GM23338 (cell line): ENCODE data around the gene TEX29.

ENCODE experiments used
- EZH2 ChIP-seq: fragments of 200-600 bp; sonication (generic); IDR thresholded peaks from one replicate; pipeline ENCODE4 v1.8.0; 2017; ENCODE audit warnings: antibody characterized with exemption, mild to moderate bottlenecking, low read depth; ENCODE audit not compliant: unreplicated experiment
- EZH2phosphoT487 ChIP-seq: fragments of 200-600 bp; sonication (generic); IDR thresholded peaks from one replicate; pipeline ENCODE4 v1.8.1; 2018; ENCODE audit warnings: antibody characterized with exemption; ENCODE audit not compliant: unreplicated experiment
- JUNB ChIP-seq: IDR thresholded peaks from one replicate; pipeline ENCODE4 v1.6.1; 2016; ENCODE audit warnings: antibody characterized with exemption; ENCODE audit not compliant: unreplicated experiment
- POLR2AphosphoS5 ChIP-seq: IDR thresholded peaks from 2 replicates; pipeline ENCODE4 v1.6.1; 2016; ENCODE audit warnings: antibody characterized with exemption, low read depth
- TF ChIP-seq, protein P1 (sequence below), 2 experiments: fragments of 200-600 bp in 1 of 2; sonication (generic) in 1 of 2; conservative IDR thresholded peaks; 2 replicates each; pipeline versions ENCODE4 v1.5.1 to v1.6.1; 2016 to 2017; ENCODE audit warnings: antibody characterized with exemption in 2 of 2, low read depth in 2 of 2, mild to moderate bottlenecking in 2 of 2, moderate library complexity in 1 of 2

DNA sequence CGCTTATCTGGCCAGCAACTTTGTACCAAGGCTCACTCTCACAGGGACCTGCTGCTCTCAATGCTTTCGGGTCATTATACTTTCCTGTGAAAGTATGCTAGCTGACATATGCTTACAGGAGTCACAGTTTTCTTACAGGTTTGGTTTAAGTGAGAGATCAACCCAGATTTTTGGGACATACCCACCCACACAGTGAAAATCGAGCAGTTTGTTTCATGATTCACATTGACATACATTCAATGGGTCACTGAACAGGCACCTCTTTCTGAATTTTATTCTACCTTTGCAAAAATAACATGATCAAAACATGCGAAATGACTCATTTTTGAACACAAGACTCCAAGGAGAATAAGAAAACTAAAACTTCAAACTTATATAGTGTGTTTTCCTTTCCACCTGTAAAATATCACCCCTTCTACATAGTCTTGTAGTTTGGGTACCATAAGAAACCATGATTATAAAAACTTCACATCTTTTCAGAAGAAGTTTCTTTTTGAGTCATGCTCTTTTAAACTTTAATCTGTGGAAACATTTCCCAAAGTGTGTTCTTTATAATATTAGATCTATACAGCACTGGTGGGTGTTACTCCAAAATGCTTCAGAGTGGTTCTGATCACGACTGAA lies 44.3 kb upstream of the TEX29 start:
- TF ChIP-seq, protein P1, sequence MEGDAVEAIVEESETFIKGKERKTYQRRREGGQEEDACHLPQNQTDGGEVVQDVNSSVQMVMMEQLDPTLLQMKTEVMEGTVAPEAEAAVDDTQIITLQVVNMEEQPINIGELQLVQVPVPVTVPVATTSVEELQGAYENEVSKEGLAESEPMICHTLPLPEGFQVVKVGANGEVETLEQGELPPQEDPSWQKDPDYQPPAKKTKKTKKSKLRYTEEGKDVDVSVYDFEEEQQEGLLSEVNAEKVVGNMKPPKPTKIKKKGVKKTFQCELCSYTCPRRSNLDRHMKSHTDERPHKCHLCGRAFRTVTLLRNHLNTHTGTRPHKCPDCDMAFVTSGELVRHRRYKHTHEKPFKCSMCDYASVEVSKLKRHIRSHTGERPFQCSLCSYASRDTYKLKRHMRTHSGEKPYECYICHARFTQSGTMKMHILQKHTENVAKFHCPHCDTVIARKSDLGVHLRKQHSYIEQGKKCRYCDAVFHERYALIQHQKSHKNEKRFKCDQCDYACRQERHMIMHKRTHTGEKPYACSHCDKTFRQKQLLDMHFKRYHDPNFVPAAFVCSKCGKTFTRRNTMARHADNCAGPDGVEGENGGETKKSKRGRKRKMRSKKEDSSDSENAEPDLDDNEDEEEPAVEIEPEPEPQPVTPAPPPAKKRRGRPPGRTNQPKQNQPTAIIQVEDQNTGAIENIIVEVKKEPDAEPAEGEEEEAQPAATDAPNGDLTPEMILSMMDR (conservative IDR thresholded peaks at IDR 0.05; ENCODE audit: low read depth in 2 of 2), result no peak
- TF ChIP-seq EZH2 (no peak), POLR2AphosphoS5 (no peak), JUNB (no peak), EZH2phosphoT487 (no peak)
